K562 (cell line): ENCODE measurements around the gene GLDC. TPM values are rescaled to one million over a fixed set of nuclear protein-coding genes. Genes with fewer than 3 reads are reported as not detected.

Source experiments
- BMI1 ChIP-seq: fragments of 150-350 bp; IDR thresholded peaks from 2 replicates; pipeline ENCODE4 v1.6.1; 2014; ENCODE audit warnings: low read length
- CCNT2 ChIP-seq: IDR thresholded peaks from 2 replicates; pipeline ENCODE4 v1.6.1; 2011; ENCODE audit warnings: borderline replicate concordance, low read depth, mild to moderate bottlenecking, moderate library complexity, mixed read lengths, low read length; ENCODE audit not compliant: insufficient read length; ENCODE audit errors: extremely low read depth
- FOXJ2 ChIP-seq: fragments of 200-800 bp; sonication (Bioruptor generic); IDR thresholded peaks from 2 replicates; pipeline ENCODE4 v1.6.1; 2016; ENCODE audit warnings: missing genetic modification characterization, missing compliant biosample characterization
- ILF3 ChIP-seq: fragments of 450-650 bp; IDR thresholded peaks from 2 replicates; pipeline ENCODE4 v1.6.1; 2018; ENCODE audit warnings: antibody characterized with exemption, mild to moderate bottlenecking, moderate library complexity, borderline replicate concordance
- LCOR ChIP-seq: sonication (generic); formaldehyde crosslinking; IDR thresholded peaks from 2 replicates; pipeline ENCODE4 v1.8.0; 2022; ENCODE audit warnings: mild to moderate bottlenecking, missing genetic modification reagents
- NFIX ChIP-seq: fragments of 250-450 bp; sonication (Bioruptor Pico); IDR thresholded peaks from 2 replicates; pipeline ENCODE4 v1.4.0; 2020; ENCODE audit warnings: low read depth, mild to moderate bottlenecking, moderate library complexity
- POLR2H ChIP-seq: IDR thresholded peaks from 2 replicates; pipeline ENCODE4 v1.6.1; 2016; ENCODE audit warnings: missing genetic modification characterization, low read depth, mild to moderate bottlenecking, control low read depth, missing compliant biosample characterization, moderate library complexity
- PTTG1 ChIP-seq: fragments of 450-650 bp; IDR thresholded peaks from 2 replicates; pipeline ENCODE4 v1.6.1; 2016; ENCODE audit warnings: low read depth, mild to moderate bottlenecking, missing genetic modification characterization, missing compliant biosample characterization
- ZNF197 ChIP-seq: fragments of 200-800 bp; sonication (Bioruptor generic); IDR thresholded peaks from 2 replicates; pipeline ENCODE4 v1.6.1; 2016; ENCODE audit warnings: low read depth, missing genetic modification characterization, missing compliant biosample characterization
- polyA plus RNA-seq, 8 experiments: library from polyadenylated mRNA; depleted of rRNA in 4 of 8; stranded (reverse) in 5 of 8; unstranded in 3 of 8; fragments of >200 nt; fragmentation: Nextera tagmentation in 2 of 8; fragmentation: Illumina TruSeq in 1 of 8; extraction: Ambion mirVana in 2 of 8; extraction: Trizol in 1 of 8; gene quantifications; 2 replicates each; pipeline versions ENCODE4 v1.2.1 to v1.2.3, GENCODE V29; 2011 to 2014; ENCODE audit warnings: inconsistent platforms in 1 of 8, missing spikeins in 1 of 8
- total RNA-seq, 7 experiments: library from RNA; depleted of rRNA in 6 of 7; stranded (reverse); fragments of >200 nt in 6 of 7; fragmentation: Illumina TruSeq in 2 of 7; extraction: Trizol in 2 of 7; gene quantifications; 2 replicates each; pipeline versions ENCODE4 v1.2.1 to v1.2.3, GENCODE V29; 2011 to 2021; ENCODE audit warnings: low replicate concordance in 1 of 7
- TF ChIP-seq, protein P1 (sequence below): fragments of 200-600 bp; sonication (generic); IDR thresholded peaks from one replicate; pipeline ENCODE4 v1.6.1; 2012; ENCODE audit warnings: mild to moderate bottlenecking, low read depth, low read length, inconsistent platforms
- TF ChIP-seq, protein P2 (sequence below), 2 experiments: IDR thresholded peaks in 1 of 2; conservative IDR thresholded peaks in 1 of 2; 2 replicates each; pipeline ENCODE4 v1.6.1; 2016; ENCODE audit warnings: low read depth in 2 of 2, mild to moderate bottlenecking in 1 of 2, missing compliant biosample characterization in 1 of 2, missing genetic modification characterization in 1 of 2, moderate library complexity in 1 of 2

GLDC gene
- total and polyA plus RNA-seq, 9 of the 15 experiments (the other 6 are each of a cell fraction or from before 2014, with no cell fraction given): 0.03 to 0.27 (median 0.08) TPM; not detected in 6

DNA sequence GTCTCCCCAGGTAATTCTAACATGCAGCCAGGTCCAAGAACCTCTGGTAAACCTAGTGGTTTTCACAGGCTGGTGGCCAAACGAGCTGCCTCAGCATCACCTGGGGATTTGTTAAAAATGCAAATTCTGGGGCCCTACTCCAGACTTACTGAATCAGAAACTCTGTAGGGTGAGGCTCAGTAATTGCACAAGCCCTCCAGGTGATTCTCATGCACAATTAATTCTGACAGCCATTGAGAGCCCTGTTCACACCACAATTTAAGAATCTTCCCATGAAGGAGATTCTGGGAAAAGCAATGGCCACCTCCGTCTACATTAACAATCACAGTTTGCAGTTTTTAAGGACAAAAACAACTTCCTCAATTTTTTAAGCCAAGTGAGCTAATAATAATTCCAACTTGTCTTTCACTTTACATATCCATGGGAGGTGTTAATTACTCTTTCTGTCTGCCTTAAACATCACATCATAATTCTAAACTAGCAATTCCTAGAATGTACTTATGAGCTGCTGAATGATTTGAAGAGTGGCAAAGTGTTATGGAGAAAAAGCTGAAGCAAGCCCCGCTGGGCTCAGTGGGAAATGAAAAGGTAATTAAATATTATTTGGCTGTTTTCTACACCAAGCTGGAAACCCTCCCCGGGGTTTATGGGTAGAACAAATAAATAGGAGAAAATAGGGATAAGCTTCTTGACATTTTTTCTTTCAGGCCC is 70.0 kb downstream of the GLDC start (continued):
- TF ChIP-seq, protein P1, sequence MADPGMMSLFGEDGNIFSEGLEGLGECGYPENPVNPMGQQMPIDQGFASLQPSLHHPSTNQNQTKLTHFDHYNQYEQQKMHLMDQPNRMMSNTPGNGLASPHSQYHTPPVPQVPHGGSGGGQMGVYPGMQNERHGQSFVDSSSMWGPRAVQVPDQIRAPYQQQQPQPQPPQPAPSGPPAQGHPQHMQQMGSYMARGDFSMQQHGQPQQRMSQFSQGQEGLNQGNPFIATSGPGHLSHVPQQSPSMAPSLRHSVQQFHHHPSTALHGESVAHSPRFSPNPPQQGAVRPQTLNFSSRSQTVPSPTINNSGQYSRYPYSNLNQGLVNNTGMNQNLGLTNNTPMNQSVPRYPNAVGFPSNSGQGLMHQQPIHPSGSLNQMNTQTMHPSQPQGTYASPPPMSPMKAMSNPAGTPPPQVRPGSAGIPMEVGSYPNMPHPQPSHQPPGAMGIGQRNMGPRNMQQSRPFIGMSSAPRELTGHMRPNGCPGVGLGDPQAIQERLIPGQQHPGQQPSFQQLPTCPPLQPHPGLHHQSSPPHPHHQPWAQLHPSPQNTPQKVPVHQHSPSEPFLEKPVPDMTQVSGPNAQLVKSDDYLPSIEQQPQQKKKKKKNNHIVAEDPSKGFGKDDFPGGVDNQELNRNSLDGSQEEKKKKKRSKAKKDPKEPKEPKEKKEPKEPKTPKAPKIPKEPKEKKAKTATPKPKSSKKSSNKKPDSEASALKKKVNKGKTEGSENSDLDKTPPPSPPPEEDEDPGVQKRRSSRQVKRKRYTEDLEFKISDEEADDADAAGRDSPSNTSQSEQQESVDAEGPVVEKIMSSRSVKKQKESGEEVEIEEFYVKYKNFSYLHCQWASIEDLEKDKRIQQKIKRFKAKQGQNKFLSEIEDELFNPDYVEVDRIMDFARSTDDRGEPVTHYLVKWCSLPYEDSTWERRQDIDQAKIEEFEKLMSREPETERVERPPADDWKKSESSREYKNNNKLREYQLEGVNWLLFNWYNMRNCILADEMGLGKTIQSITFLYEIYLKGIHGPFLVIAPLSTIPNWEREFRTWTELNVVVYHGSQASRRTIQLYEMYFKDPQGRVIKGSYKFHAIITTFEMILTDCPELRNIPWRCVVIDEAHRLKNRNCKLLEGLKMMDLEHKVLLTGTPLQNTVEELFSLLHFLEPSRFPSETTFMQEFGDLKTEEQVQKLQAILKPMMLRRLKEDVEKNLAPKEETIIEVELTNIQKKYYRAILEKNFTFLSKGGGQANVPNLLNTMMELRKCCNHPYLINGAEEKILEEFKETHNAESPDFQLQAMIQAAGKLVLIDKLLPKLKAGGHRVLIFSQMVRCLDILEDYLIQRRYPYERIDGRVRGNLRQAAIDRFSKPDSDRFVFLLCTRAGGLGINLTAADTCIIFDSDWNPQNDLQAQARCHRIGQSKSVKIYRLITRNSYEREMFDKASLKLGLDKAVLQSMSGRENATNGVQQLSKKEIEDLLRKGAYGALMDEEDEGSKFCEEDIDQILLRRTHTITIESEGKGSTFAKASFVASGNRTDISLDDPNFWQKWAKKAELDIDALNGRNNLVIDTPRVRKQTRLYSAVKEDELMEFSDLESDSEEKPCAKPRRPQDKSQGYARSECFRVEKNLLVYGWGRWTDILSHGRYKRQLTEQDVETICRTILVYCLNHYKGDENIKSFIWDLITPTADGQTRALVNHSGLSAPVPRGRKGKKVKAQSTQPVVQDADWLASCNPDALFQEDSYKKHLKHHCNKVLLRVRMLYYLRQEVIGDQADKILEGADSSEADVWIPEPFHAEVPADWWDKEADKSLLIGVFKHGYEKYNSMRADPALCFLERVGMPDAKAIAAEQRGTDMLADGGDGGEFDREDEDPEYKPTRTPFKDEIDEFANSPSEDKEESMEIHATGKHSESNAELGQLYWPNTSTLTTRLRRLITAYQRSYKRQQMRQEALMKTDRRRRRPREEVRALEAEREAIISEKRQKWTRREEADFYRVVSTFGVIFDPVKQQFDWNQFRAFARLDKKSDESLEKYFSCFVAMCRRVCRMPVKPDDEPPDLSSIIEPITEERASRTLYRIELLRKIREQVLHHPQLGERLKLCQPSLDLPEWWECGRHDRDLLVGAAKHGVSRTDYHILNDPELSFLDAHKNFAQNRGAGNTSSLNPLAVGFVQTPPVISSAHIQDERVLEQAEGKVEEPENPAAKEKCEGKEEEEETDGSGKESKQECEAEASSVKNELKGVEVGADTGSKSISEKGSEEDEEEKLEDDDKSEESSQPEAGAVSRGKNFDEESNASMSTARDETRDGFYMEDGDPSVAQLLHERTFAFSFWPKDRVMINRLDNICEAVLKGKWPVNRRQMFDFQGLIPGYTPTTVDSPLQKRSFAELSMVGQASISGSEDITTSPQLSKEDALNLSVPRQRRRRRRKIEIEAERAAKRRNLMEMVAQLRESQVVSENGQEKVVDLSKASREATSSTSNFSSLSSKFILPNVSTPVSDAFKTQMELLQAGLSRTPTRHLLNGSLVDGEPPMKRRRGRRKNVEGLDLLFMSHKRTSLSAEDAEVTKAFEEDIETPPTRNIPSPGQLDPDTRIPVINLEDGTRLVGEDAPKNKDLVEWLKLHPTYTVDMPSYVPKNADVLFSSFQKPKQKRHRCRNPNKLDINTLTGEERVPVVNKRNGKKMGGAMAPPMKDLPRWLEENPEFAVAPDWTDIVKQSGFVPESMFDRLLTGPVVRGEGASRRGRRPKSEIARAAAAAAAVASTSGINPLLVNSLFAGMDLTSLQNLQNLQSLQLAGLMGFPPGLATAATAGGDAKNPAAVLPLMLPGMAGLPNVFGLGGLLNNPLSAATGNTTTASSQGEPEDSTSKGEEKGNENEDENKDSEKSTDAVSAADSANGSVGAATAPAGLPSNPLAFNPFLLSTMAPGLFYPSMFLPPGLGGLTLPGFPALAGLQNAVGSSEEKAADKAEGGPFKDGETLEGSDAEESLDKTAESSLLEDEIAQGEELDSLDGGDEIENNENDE: no peak
- TF ChIP-seq BMI1: no peak
- TF ChIP-seq LCOR (CRISPR knock-in tag): no peak
- TF ChIP-seq PTTG1 (tag): no peak
- no peak for TF ChIP-seq NFIX (CRISPR knock-in tag)
- TF ChIP-seq ILF3: no peak
- TF ChIP-seq ZNF197 (CRISPR knock-in tag): no peak
- no peak for TF ChIP-seq FOXJ2 (tag)
- TF ChIP-seq, protein P2, sequence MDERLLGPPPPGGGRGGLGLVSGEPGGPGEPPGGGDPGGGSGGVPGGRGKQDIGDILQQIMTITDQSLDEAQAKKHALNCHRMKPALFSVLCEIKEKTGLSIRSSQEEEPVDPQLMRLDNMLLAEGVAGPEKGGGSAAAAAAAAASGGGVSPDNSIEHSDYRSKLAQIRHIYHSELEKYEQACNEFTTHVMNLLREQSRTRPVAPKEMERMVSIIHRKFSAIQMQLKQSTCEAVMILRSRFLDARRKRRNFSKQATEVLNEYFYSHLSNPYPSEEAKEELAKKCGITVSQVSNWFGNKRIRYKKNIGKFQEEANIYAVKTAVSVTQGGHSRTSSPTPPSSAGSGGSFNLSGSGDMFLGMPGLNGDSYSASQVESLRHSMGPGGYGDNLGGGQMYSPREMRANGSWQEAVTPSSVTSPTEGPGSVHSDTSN (CRISPR knock-in tag; IDR thresholded peaks at IDR 0.05; ENCODE audit: low read depth): no peak
- TF ChIP-seq, protein P2 (tag; conservative IDR thresholded peaks at IDR 0.05; ENCODE audit: low read depth): no peak
- no peak for TF ChIP-seq POLR2H (tag)
- TF ChIP-seq CCNT2: no peak
